Ramos (cell line): ENCODE data around the gene FAR1.

ENCODE experiments used
- in situ Hi-C: fragments of 300-500 bp; cut with MboI; formaldehyde crosslinking; loops from one replicate; pipeline ENCODE4 v1.14.3; 2022; ENCODE audit warnings: low sequenced_read_pairs; ENCODE audit not compliant: unreplicated experiment

Gene FAR1

DNA sequence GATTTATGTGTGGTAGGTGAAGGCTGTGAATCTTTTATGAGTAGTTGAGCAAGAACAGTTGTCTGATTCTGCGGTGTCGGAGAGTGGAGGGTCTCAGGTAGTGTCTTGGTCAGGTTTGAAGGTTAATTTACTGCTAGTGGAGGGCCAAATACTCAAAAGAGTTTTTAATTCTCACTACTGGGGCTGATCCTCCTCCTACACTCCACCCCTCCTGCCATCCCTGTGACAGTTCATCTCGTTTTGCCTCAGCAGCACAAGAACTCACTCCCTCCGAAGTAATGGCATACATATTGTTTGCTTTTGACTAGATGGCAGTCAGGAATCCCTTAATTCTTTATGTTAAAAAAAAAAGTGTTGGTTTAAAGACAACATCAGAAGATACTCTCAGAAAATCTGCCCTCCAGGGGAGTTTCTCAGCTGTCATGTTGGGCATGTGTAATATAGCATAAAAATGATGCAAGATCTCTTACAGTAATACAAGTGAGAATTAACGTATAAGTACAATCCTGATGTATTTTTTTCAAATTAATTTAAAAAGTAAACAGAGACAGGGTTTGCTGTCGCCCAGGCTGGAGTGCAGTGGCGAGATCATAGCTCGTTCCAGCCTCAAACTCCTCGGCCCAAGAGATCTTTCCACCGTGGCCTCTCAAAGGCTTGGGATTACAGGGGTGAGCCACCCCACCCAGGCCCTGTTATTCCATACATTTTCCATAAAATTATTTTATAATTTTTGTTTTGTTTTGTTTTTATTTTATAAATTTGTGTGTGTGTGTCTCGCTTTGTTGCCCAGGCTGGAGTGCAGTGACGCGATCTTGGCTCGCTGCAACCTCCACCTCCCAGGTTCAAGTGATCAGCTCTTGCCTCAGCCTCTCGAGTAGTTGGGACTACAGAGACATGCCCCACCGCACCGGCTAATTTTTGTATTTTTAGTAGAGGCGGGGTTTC lies 1.3 kb downstream of the FAR1 start:
- in situ Hi-C loops, result no loop called here

DNA sequence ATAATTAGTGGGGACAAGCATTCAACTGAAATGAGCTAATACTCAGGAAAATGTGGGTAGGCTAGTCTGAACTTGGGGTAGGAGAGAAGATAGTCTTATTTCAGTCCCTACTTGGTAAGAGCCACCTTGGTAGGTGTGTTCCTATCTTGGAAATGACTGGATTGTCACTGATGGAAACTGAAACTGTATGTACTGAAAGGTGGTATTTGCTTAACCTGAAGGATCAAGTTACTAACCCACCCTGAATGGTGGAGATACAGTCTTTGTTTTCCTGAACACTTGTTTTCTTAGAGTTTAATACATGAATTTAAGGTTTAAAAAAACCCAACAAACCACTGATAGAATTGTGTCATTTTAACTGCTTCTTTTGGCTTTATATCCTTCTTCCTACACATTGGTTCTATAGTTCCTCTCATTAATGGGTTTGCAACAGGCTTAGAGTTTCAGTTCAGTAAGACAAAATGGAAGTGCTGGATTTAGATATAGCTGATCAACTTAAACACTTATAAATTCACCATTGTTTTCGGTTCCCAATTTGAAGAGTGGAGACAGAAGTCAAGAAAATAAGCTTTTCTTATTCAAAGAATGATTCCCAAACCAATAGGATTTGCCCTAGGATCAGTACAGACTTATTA lies 4.2 kb downstream of the FAR1 start:
- in situ Hi-C loops, result no loop called here

DNA sequence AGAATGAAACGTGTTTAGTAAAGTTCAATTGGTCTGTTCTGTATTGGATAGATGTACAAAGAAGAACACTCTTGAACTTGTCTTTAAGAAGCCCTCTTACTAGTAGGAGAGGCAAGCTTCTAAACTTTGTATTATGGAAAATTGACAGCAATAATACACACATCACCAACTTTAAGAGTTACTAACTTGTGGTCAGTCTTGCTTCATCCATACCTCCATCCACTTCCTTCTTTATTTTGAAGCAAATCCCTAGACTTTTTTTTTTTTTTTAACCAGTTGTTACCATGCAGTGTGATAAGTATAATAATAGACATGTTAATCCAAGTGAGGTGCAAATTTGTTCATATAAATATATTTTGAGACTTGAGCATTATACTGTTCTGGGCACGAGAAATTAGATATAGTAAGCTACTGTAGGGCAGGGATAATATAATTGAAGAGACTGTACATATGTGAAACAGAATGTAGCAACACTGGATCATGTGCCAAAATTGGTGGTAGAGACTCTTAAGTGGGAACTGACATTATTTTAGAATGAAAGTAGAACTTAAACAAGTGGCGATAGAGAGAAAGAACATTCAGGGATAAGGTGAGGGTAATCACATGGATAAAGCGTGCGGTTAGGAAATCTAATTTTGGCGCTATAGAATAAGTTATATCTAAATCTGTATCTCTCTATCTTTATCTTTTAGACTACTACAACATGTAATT lies 6.5 kb downstream of the FAR1 start:
- in situ Hi-C loops, result no loop called here

DNA sequence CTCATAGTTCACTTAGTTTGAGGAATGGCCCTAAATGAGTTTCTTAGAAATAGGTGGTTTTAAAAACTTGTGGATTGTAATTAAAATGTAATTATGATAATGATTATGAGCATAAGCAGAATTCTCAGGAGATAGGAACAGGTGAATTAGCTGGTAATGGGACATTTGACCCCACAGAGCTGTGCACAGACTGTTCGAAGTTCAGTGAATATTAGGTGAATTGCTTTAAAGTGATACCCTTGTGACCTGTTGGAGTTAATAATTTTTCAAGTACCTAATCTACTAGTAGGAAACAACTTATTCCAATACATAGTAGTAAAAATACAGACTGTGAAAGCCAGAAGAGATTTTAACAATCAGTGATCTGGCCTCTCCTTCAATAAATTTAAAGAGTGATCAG lies 8.1 kb downstream of the FAR1 start:
- in situ Hi-C loops, result no loop called here

DNA sequence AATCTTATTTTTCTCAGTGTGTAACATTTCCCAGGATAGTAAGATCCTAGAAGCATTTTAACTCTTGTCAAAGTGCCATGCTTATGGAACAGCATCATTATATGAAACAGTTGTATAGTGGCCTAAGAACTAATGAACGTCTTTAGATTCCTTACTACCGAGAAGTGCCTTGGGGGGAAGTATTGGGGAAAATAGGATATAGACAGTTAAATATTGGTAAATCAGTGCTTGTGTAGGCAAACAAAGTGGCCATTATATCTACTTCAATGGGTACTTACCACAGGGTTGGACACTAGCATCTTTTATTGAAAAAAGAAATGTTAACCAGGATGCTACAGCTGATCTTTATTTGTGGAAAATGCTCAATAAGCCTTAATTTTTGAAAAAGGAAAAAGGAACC lies 11.3 kb downstream of the FAR1 start:
- in situ Hi-C loops, result no loop called here

DNA sequence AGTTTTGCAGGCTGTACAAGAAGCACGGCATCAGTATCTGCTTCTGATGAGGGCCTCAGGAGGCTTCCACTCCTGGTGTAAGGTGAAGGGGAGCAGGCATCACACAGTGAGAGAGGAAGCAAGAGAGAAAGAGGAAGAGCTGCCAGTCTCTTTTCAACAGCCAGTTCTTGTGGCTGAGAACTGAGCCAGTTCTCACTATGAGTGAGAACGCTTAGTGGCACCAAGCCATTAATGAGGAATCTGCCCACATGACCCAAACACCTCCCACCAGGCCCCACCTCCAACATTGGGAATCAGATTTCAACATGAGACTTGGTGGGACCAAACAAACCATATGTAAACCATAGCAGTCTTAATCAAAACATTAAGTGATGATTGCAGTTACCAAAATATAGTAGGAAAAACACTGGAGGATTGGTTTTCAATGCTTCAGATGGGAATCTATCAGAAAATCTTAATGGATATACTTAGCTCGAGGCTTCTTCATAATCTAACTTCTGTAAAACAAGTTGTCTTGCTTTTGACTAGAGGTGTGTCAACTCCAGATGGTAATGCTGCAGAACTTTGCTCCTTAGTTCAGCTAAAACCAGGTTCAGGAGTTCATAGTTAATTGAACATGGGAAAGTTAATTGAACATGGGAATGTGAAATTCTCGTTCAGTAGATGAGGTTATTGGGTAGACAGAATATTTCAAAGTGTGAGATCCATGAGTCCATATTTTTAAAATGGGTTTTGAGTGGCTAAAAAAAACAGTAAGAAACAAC lies 12.2 kb downstream of the FAR1 start:
- in situ Hi-C loops, result no loop called here

DNA sequence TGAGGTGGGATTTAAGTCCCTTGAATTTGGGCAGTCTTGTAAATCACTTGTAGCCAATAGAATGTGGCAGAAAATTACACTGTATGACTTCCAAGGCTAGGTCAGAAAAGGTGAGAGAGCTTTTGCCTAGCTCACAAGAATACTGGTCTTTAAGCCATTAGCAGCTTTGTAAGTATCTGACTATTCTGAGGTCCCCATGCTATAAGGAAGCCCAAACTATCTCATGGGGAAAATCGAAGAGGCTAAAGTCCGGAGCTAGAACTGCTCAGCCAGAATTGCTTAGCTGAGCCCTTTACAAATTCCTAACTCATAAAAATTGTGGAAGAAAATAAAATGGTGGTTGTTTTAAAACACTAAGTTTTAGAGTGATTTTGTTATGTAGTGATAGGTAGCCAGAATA lies 13.0 kb downstream of the FAR1 start:
- in situ Hi-C loops, result no loop called here

DNA sequence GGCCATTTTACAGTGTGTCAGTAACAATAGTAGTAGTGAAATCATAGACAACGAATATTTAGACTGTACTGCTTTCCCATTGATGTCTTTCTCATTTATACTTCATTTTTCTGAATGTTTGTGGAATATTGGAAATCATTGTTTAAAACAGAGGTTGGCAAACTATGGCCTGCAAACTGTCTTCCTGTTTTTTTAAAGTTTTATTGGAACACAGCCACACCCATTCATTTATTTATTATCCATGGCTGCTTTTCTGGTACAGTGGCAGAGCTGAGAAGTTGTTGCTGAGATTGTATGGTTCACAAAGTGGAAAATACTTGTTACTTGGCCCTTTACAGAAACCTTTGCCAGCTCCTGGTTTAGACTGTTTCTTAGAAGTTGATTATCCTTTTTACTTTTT lies 13.7 kb downstream of the FAR1 start:
- in situ Hi-C loops, result no loop called here

DNA sequence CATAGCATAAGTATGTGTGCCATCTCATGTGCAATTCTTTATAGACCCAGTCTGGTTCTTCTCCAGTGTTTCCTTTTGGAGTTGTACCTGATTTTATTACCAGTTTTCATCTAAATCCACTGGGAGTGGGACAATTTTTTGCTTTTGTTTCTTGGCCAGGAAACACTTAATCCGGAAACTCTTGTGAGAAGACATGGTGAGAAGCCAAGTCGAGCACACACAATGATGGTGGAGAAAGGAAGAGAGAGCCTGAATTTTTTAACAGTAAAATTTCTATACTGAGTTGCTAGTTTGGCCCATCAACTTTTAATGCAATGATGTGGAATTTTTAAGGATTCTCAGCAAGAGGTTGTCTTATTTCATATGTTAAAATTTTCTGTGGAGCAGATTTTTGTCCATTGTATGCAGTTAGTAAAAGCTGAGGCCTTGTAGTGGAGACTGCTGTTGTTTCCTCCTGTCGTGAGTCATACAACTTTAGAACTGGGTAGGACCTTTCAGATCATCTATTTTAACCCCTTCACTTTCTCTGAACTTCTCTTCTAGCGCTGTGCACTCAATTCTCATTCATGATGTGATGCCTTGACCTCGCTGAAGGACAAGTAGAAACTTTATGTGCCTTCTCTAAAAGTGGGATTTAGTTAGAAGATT lies 17.1 kb downstream of the FAR1 start:
- in situ Hi-C loops, result no loop called here

DNA sequence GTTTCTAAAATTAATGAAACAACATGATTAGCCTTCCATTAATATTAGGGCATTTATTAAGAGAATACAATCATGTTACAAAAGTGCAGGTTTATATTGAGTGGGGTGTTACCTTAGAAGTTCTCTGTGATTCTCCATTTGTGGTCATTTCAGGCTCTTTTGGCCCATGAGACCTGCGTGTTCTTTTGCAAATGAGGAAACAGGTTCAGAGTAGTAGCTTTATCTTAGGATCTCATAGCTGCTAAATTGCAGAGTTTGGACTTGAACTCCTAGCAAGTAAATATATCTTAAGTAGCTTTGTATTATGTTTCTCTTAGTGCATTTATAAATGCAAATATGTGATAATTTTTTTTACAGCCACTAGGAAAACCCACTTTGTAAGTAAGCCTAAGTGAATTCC lies 18.3 kb downstream of the FAR1 start:
- in situ Hi-C loops, result no loop called here

DNA sequence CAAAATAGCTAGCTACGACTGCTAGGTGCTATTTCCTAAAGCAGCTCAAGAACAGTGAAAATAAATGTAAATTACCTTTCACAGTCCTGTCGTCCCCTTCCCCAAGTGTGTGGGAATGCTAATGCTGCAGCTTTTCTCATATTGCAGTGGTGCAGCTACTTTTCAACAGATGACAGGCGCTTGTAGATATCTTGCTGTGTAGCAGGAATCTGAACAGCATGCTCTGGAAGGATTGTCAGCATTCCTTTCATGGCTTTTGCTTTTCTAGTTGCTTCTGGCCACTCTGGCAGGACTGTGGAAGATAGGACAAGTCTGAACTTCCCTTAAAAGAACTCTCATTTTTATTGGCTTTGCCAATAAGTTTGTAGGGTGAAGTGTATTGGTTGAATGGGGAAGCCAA lies 18.8 kb downstream of the FAR1 start:
- in situ Hi-C loops, result no loop called here

DNA sequence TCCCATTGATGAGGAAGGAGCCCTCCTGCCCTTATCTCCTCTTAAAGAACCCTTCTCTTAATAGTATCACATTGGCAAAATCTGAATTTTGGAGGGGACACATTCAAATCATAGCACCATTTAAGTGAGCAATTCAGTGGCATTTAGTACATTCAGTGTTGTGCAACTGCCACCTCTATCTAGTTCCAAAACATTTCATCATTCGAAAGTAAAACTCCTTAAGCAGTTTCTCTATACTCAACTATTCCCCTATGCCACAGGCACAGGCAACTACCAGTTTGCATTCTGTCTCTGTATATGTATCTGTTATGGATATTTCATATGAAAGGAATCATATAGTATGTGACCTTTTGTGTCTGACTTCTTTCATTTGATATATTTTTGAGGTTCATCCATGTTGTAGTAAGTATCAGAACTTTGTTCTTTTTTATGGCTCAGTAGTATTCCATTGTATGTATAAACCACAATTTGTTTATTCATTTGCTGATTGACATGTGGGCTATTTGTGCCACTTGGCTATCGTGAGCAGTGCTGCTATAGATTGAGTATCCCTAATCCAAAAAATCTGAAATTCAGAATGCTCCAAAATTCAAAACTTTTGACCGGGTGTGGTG lies 22.9 kb downstream of the FAR1 start:
- in situ Hi-C loops, result no loop called here

DNA sequence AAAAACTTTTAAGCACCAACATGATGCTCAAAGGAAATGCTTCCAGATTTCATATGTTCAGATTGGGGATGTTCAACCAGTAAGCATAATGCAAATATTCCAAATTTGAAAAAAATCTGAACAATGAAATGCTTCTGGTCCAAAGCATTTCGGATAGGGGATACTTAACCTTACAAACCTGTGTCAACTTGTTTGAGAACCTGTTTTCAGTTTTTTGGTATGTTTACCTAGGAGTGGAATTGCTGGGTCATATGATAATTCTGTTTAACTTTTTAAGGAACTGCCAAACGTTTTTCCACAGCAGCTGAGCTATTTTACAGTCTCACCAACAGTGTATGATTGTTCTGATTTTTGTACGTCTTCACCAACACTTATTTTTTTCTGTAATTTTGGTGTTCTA lies 23.7 kb downstream of the FAR1 start:
- in situ Hi-C loops, result no loop called here

DNA sequence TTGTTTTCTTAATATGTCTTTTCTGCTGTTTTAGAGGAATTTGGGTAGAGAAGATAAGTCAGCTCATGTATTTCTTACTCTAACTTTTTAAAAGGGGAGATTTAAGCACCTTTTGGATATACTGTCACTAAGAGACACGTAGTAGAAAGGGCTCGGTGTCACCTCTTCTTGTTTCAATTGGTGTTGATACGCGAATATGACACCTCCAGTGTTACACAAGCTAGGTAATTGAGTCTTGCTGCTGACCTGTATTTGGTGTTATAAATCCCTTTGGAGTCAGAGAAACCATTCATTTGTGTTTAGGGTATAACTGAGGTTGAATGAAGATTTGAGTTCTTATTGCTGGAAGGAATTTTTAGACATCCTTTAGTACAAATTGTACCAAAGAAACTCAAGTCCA lies 25.6 kb downstream of the FAR1 start:
- in situ Hi-C loops, result no loop called here

DNA sequence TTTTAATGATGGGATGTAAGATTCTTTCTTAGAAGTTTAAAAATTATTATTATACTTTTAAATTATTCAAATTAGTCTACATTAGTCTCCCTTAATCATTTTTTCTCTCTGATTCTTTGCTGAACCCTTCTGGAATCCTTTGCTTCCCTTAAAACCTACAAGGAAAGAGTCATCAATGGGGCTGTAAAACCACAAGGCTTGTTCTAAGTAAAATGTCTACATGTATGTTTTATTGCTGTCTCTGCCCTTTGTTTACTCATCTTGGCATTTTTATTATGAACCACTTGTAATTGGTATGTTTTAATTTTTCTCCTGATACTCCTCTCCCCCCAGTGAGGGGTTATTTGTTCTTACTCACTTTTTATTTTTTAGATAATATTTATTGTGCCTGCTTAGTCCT lies 27.4 kb downstream of the FAR1 start:
- in situ Hi-C loops, result no loop called here

DNA sequence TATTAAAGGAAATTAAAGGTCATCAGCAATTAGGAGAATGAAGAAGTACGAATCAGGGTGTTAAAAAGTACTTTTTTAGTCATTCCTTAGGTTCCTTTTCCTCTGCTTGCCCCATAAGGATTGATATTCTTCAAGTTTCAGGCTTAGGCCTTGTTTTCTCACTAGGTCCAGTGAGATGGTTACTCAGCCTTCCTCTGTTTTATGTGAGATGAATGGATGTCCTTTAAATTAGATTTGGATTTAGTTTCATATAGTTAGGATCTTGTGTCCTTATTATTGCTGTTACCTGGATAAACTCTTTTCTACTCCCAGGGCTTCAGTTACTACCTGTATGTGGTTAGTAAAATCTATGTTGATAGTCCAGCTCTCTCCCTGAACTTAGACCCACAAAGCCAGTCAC lies 29.2 kb downstream of the FAR1 start:
- in situ Hi-C loops, result no loop called here

DNA sequence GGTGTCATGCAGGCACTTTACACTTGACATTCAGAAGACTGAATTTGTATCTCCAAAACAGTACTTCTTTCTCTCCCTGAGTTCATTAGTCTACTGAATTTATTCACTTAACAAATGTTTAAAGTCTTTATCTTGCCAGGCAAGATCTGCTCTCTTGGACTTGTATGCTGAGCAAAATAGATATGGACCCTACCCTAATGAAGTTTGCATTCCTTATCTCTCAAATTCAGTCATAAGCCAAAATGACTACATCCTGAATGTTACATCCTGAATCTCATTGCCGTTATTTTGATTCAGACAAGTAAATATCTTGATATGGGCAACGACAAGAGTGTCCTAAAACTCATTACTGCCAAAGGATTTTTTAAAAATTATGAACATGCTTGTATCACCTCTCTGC lies 29.7 kb downstream of the FAR1 start:
- in situ Hi-C loops, result no loop called here

DNA sequence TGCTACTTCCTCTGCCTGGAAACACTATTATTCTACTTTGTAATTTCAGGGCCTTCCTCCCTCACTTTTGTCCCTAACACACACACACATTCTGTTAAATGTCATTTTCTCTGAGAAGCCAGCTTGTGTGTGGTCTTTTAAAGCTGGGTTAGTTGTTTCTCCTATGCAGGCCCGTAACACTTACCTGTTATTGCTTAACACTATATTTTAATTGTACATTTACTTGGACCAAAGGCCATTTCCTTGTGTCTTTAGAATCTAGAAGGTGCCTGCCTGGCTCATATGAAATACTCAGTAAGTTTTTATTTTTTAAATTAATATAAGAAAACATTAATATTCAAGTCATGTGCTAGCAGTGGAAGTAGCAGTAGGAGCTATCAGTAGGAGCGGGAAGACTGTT lies 30.6 kb downstream of the FAR1 start:
- in situ Hi-C loops, result no loop called here

DNA sequence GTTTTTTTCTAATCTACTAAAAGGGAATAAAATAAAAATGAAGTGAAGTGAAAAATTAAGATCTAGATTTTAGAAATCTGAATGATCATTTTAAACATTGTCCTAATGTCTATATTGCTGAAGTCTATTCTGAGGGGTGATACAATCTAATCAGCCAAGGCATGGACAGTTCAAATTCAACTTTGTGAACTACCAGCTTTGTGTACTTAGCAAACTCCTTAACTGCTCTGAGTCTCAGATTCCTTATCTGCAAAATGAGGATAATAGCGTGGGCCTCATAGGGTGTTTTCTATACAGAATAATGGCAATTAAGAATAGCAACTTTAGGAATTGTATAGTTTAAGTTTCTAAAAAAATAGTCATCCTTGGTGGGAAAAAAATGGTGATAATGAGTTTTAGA lies 31.4 kb downstream of the FAR1 start:
- in situ Hi-C loops, result no loop called here

DNA sequence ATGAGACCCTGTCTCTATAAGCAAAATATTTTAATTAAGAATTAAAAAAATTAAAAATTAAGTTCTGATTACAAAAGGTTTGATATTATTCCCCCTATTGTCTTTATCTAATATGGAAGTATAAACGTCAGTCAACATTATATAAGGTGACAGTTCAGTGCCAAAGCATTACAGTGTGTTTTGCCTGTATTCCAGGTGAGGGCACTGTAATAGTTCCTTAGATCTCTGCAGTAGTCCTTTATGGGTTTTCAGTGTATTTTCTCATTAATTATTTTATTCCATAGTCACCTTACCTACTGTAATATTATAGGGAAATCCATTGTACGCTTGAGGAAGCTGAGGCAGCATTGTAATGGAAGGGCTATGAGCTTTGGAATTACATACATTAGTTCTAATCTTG lies 33.0 kb downstream of the FAR1 start:
- in situ Hi-C loops, result no loop called here
